GM12878 (cell line): ENCODE measurements around the gene RARRES1. TPM values are rescaled to one million over a fixed set of nuclear protein-coding genes. Genes with fewer than 3 reads are reported as not detected.

ENCODE experiments used
- CTCF ChIP-seq, 3 experiments: IDR thresholded peaks in 2 of 3; conservative IDR thresholded peaks in 1 of 3; 2 replicates each; pipeline ENCODE4 v1.5.1; 2011; ENCODE audit warnings: low read depth in 3 of 3, low read length in 3 of 3, mild to moderate bottlenecking in 3 of 3, control low read depth in 2 of 3, moderate library complexity in 2 of 3, inconsistent platforms in 1 of 3, mixed read lengths in 1 of 3; ENCODE audit not compliant: control insufficient read depth in 2 of 3, insufficient read depth in 1 of 3; ENCODE audit errors: extremely low read depth in 1 of 3
- LARP7 ChIP-seq: fragments of 450-650 bp; IDR thresholded peaks from 2 replicates; pipeline ENCODE4 v1.6.1; 2017; ENCODE audit warnings: mild to moderate bottlenecking
- MXI1 ChIP-seq: fragments of 150-350 bp; IDR thresholded peaks from 2 replicates; pipeline ENCODE4 v1.6.1; 2011; ENCODE audit warnings: low read depth, mild to moderate bottlenecking, inconsistent platforms, low read length, improper control_type of control experiment
- NR2C1 ChIP-seq: fragments of 450-650 bp; IDR thresholded peaks from 2 replicates; pipeline ENCODE4 v1.6.1; 2017; ENCODE audit warnings: antibody characterized with exemption, mild to moderate bottlenecking, moderate library complexity
- POU2F2 ChIP-seq: IDR thresholded peaks from 3 replicates; pipeline ENCODE4 v1.6.1; 2011; ENCODE audit warnings: low read depth, mild to moderate bottlenecking, low read length, borderline replicate concordance
- RUNX3 ChIP-seq: IDR thresholded peaks from 2 replicates; pipeline ENCODE4 v1.6.1; 2012; ENCODE audit warnings: low read length, inconsistent platforms
- SREBF2 ChIP-seq: IDR thresholded peaks from 2 replicates; pipeline ENCODE4 v1.6.1; 2012; ENCODE audit warnings: mild to moderate bottlenecking, low read length
- TCF7 ChIP-seq: IDR thresholded peaks from 2 replicates; pipeline ENCODE4 v1.6.1; 2014; ENCODE audit warnings: antibody characterized with exemption, borderline replicate concordance
- YY1 ChIP-seq: IDR thresholded peaks from 2 replicates; pipeline ENCODE4 v1.6.1; 2011; ENCODE audit warnings: low read depth, mild to moderate bottlenecking, low read length
- polyA plus RNA-seq, 11 experiments: library from polyadenylated mRNA; depleted of rRNA in 4 of 11; unstranded in 6 of 11; stranded (reverse) in 5 of 11; fragments of >200 nt; fragmentation: Nextera tagmentation in 4 of 11; fragmentation: Illumina TruSeq in 1 of 11; extraction: Ambion mirVana in 4 of 11; extraction: Trizol in 1 of 11; gene quantifications; 1 replicate in 1 of 11; 2 replicates in 10 of 11; pipeline versions ENCODE4 v1.2.1 to v1.2.3, GENCODE V29; 2011 to 2016; ENCODE audit warnings: inconsistent platforms in 2 of 11, missing spikeins in 2 of 11, low read depth in 1 of 11
- total RNA-seq, 4 experiments: library from RNA; depleted of rRNA in 3 of 4; stranded (reverse); fragments of >200 nt in 3 of 4; fragmentation: Illumina TruSeq in 1 of 4; extraction: Trizol in 1 of 4; gene quantifications; 2 replicates each; pipeline versions ENCODE4 v1.2.1 to v1.2.3, GENCODE V29; 2013 to 2021
- TF ChIP-seq, protein P1 (sequence below): IDR thresholded peaks from 2 replicates; pipeline ENCODE4 v1.6.1; 2012; ENCODE audit warnings: improper control_type of control experiment, low read depth, low read length; ENCODE audit not compliant: insufficient replicate concordance
- TF ChIP-seq, protein P2 (sequence below): fragments of 450-650 bp; IDR thresholded peaks from 2 replicates; pipeline ENCODE4 v1.6.1; 2017; ENCODE audit warnings: antibody characterized with exemption, mild to moderate bottlenecking, moderate library complexity

Gene RARRES1
- total and polyA plus RNA-seq, 10 of the 15 experiments (the other 5 are each of a cell fraction or from before 2014, with no cell fraction given) = 0.02 to 0.83 (median 0.63) TPM; not detected in 7

GRCh38 chr3:158658889-158659288 lies 73.4 kb downstream of the RARRES1 start (continued):
- TF ChIP-seq, protein P1, sequence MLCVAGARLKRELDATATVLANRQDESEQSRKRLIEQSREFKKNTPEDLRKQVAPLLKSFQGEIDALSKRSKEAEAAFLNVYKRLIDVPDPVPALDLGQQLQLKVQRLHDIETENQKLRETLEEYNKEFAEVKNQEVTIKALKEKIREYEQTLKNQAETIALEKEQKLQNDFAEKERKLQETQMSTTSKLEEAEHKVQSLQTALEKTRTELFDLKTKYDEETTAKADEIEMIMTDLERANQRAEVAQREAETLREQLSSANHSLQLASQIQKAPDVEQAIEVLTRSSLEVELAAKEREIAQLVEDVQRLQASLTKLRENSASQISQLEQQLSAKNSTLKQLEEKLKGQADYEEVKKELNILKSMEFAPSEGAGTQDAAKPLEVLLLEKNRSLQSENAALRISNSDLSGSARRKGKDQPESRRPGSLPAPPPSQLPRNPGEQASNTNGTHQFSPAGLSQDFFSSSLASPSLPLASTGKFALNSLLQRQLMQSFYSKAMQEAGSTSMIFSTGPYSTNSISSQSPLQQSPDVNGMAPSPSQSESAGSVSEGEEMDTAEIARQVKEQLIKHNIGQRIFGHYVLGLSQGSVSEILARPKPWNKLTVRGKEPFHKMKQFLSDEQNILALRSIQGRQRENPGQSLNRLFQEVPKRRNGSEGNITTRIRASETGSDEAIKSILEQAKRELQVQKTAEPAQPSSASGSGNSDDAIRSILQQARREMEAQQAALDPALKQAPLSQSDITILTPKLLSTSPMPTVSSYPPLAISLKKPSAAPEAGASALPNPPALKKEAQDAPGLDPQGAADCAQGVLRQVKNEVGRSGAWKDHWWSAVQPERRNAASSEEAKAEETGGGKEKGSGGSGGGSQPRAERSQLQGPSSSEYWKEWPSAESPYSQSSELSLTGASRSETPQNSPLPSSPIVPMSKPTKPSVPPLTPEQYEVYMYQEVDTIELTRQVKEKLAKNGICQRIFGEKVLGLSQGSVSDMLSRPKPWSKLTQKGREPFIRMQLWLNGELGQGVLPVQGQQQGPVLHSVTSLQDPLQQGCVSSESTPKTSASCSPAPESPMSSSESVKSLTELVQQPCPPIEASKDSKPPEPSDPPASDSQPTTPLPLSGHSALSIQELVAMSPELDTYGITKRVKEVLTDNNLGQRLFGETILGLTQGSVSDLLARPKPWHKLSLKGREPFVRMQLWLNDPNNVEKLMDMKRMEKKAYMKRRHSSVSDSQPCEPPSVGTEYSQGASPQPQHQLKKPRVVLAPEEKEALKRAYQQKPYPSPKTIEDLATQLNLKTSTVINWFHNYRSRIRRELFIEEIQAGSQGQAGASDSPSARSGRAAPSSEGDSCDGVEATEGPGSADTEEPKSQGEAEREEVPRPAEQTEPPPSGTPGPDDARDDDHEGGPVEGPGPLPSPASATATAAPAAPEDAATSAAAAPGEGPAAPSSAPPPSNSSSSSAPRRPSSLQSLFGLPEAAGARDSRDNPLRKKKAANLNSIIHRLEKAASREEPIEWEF = no peak
- peak; percentile 80 for TF ChIP-seq RUNX3
- no peak for TF ChIP-seq NR2C1
- TF ChIP-seq SREBF2 = no peak
- no peak for TF ChIP-seq POU2F2
- TF ChIP-seq CTCF (IDR thresholded peaks at IDR 0.05 in 2 of 3, conservative IDR thresholded peaks at IDR 0.05 in 1 of 3; ENCODE audit: control insufficient read depth in 2 of 3, extremely low read depth in 1 of 3, insufficient read depth in 1 of 3, low read depth in 3 of 3, low read length in 3 of 3) = no peak
- TF ChIP-seq YY1 = no peak
- no peak for TF ChIP-seq LARP7
- TF ChIP-seq, protein P2, sequence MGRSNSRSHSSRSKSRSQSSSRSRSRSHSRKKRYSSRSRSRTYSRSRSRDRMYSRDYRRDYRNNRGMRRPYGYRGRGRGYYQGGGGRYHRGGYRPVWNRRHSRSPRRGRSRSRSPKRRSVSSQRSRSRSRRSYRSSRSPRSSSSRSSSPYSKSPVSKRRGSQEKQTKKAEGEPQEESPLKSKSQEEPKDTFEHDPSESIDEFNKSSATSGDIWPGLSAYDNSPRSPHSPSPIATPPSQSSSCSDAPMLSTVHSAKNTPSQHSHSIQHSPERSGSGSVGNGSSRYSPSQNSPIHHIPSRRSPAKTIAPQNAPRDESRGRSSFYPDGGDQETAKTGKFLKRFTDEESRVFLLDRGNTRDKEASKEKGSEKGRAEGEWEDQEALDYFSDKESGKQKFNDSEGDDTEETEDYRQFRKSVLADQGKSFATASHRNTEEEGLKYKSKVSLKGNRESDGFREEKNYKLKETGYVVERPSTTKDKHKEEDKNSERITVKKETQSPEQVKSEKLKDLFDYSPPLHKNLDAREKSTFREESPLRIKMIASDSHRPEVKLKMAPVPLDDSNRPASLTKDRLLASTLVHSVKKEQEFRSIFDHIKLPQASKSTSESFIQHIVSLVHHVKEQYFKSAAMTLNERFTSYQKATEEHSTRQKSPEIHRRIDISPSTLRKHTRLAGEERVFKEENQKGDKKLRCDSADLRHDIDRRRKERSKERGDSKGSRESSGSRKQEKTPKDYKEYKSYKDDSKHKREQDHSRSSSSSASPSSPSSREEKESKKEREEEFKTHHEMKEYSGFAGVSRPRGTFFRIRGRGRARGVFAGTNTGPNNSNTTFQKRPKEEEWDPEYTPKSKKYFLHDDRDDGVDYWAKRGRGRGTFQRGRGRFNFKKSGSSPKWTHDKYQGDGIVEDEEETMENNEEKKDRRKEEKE = no peak
- TF ChIP-seq MXI1 = no peak
- peak; percentile 92 for TF ChIP-seq TCF7
- TF ChIP-seq, all 136 proteins: peak for 4
